ENCODE measurements around the gene RRAGB. TPM values are rescaled to one million over a fixed set of nuclear protein-coding genes. Genes with fewer than 3 reads are reported as not detected.
"Not testable (repeated sequence)": the region's sequence is repeated elsewhere in the genome, so short reads cannot be mapped to it uniquely, and the experiment has no call there.

RRAGB gene
- total RNA-seq, 4 donors from 2014 or later, result 11.6 to 20.9 (median 12.1) TPM

GRCh38 chrX:55750256-55750655 is 32.7 kb downstream of the RRAGB start:
- no peak for DNase-seq (ENCODE audit: low spot score in 2 of 2)
- 85 to 100% methylated on average over 1 of the region's 1 CpG for WGBS, 2 donors
- intact Hi-C loops (cut with DNase I; ENCODE audit: low total_unique reads), result no loop called here
- TF ChIP-seq CTCF (IDR thresholded peaks at IDR 0.05) (no peak), POLR2A (IDR thresholded peaks at IDR 0.05) (no peak)
- no peak overlapping the region for H3K4me3 ChIP-seq (ENCODE audit: low read depth, poor library complexity, severe bottlenecking)

- H3K4me3 ChIP-seq (ENCODE audit: low read depth, poor library complexity, severe bottlenecking), result no peak overlapping the region
- TF ChIP-seq POLR2A (IDR thresholded peaks at IDR 0.05) (no peak), CTCF (IDR thresholded peaks at IDR 0.05) (no peak)
- 84 to 86% methylated on average over 3 of the region's 3 CpGs for WGBS, 2 donors
- DNase-seq (ENCODE audit: low spot score in 2 of 2), result no peak
- intact Hi-C loops (cut with DNase I; ENCODE audit: low total_unique reads), result no loop called here
These were observed 37.3 kb downstream of the RRAGB start for GRCh38 chrX:55754861-55755294.

- TF ChIP-seq CTCF (IDR thresholded peaks at IDR 0.05) (no peak), POLR2A (IDR thresholded peaks at IDR 0.05) (no peak)
- 80 to 89% methylated on average over 4 of the region's 4 CpGs for WGBS, 2 donors
- intact Hi-C loops (cut with DNase I; ENCODE audit: low total_unique reads), result no loop called here
- no peak overlapping the region for H3K4me3 ChIP-seq (ENCODE audit: low read depth, poor library complexity, severe bottlenecking)
- DNase-seq (ENCODE audit: low spot score in 2 of 2), result no peak
These were observed 40.5 kb downstream of the RRAGB start for GRCh38 chrX:55758033-55758432.

GRCh38 chrX:55759478-55759877 is 41.9 kb downstream of the RRAGB start:
- WGBS, 2 donors, result 66 to 100% methylated on average over 1 of the region's 1 CpG
- DNase-seq (ENCODE audit: low spot score in 2 of 2), result no peak
- H3K4me3 ChIP-seq (ENCODE audit: low read depth, poor library complexity, severe bottlenecking), result no peak overlapping the region
- TF ChIP-seq POLR2A (IDR thresholded peaks at IDR 0.05), result no peak
- no peak for TF ChIP-seq CTCF (IDR thresholded peaks at IDR 0.05)
- intact Hi-C loops (cut with DNase I; ENCODE audit: low total_unique reads), result no loop called here

- TF ChIP-seq CTCF (IDR thresholded peaks at IDR 0.05), result no peak
- no peak for TF ChIP-seq POLR2A (IDR thresholded peaks at IDR 0.05)
- no peak for DNase-seq (ENCODE audit: low spot score in 2 of 2)
- intact Hi-C loops (cut with DNase I; ENCODE audit: low total_unique reads), result loop anchor here (1.0 kb wide), 1 partner anchor 39 kb away; no protein-coding TSS in a partner anchor
- H3K4me3 ChIP-seq (ENCODE audit: low read depth, poor library complexity, severe bottlenecking), result no peak overlapping the region
- WGBS, 2 donors, result 45% methylated on average over 1 of the region's 1 CpG
These were observed 49.6 kb downstream of the RRAGB start for GRCh38 chrX:55767100-55767499.

GRCh38 chrX:55774419-55774818 is 56.9 kb downstream of the RRAGB start:
- WGBS, 2 donors, result 57 to 61% methylated on average over 5 to 6 of the region's 6 CpGs
- DNase-seq (ENCODE audit: low spot score in 2 of 2); intact Hi-C loops (cut with DNase I; ENCODE audit: low total_unique reads); H3K4me3 ChIP-seq (ENCODE audit: low read depth, poor library complexity, severe bottlenecking): not testable (repeated sequence)

All from lower leg skin (tissue), 4 donors.